Measurements from ENCODE around the gene CREG1.

Gene CREG1

DNA sequence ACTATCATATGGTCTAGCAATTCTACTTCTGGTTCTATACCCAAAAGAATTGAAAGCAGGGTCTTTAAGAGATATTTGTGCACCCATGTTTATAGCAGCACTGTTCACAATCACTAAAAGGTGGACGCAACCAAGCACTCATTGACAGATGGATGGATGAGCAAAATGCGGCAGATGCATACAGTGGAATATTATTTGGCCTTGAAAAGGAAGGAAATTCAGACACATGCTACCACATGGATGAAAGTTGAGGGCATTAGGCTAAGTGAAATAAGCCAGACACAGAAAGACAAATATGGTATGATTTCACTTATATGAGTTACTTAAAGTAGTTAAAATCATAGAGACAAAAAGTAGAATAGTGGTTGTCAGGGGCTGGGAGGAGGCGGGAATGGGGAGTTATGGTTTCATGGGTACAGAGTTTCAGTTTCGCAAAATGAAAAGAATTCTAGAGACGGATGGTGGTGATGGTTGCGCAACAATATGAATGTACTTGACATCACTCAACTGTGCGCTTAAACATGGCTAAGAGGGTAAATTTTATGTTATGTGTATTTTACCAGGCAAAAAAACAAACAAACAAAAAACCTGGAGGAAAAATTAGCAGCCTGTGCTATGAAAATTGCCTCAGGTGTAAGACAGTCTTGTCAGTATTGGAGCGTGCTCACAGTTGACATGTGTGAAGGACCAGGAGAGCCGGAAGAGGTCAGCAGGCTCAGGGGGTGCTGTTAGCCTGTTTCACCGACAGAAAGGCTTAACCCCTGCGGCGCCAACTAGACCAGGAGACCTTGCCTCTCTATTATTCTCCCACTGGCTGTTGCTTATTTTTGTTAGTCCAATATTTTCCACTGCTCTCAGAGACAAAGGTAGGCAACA, 61.7 kb downstream of the CREG1 start:
- TF ChIP-seq EZH2phosphoT487 (IDR thresholded peaks at IDR 0.05; ENCODE audit: borderline replicate concordance, low read length): no peak
- TF ChIP-seq, protein P1, sequence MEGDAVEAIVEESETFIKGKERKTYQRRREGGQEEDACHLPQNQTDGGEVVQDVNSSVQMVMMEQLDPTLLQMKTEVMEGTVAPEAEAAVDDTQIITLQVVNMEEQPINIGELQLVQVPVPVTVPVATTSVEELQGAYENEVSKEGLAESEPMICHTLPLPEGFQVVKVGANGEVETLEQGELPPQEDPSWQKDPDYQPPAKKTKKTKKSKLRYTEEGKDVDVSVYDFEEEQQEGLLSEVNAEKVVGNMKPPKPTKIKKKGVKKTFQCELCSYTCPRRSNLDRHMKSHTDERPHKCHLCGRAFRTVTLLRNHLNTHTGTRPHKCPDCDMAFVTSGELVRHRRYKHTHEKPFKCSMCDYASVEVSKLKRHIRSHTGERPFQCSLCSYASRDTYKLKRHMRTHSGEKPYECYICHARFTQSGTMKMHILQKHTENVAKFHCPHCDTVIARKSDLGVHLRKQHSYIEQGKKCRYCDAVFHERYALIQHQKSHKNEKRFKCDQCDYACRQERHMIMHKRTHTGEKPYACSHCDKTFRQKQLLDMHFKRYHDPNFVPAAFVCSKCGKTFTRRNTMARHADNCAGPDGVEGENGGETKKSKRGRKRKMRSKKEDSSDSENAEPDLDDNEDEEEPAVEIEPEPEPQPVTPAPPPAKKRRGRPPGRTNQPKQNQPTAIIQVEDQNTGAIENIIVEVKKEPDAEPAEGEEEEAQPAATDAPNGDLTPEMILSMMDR (IDR thresholded peaks at IDR 0.05; ENCODE audit: low read depth, low read length, poor library complexity, severe bottlenecking): no peak
- Histone ChIP-seq H3K4me3 (ENCODE audit: low read length) (no peak overlapping the region), H3K27ac (ENCODE audit: low read depth, low read length) (no peak overlapping the region), H3K4me1 (ENCODE audit: control insufficient read depth, low read length) (no peaks in the 10 kb centered on the region), H3K36me3 (ENCODE audit: control insufficient read depth, low read length) (no peaks in the 10 kb centered on the region), H3K4me2 (ENCODE audit: low read length) (no peak overlapping the region), H4K20me1 (ENCODE audit: control insufficient read depth, insufficient read depth, low read depth, low read length) (no peaks in the 10 kb centered on the region), H3K27me3 (ENCODE audit: control insufficient read depth, low read length) (no peaks in the 10 kb centered on the region), H3K79me2 (ENCODE audit: control insufficient read depth, low read length) (no peaks in the 10 kb centered on the region), H3K9me3 (ENCODE audit: control insufficient read depth, insufficient read depth, low read length) (no peaks in the 10 kb centered on the region), H3F3A (ENCODE audit: control insufficient read depth, insufficient read depth) (no peaks in the 10 kb centered on the region), H3K9me2 (replicated peaks; ENCODE audit: control insufficient read depth, low read length) (no peaks in the 10 kb centered on the region)
